Type B pancreatic cell (in vitro differentiated cells): Measurements from ENCODE around the gene RET. TPM values are rescaled to one million over a fixed set of nuclear protein-coding genes. Genes with fewer than 3 reads are reported as not detected.

Experiments
- DNase-seq: peaks from one replicate; pipeline ENCODE4 v3.0.0; 2021; ENCODE audit warnings: mixed read lengths; ENCODE audit not compliant: unreplicated experiment; ENCODE audit errors: extremely low spot score
- H3K27ac Mint-ChIP-seq: 2 replicates; pipeline ENCODE4 v1.8.0; 2021; ENCODE audit warnings: mild to moderate bottlenecking, mixed read lengths
- H3K27me3 Mint-ChIP-seq: 2 replicates; pipeline ENCODE4 v1.8.0; 2021; ENCODE audit warnings: mixed read lengths
- H3K36me3 Mint-ChIP-seq: 2 replicates; pipeline ENCODE4 v1.8.0; 2021; ENCODE audit warnings: mixed read lengths
- H3K4me1 Mint-ChIP-seq: one replicate; pipeline ENCODE4 v1.8.0; 2021; ENCODE audit warnings: mixed read lengths; ENCODE audit not compliant: unreplicated experiment
- H3K4me3 Mint-ChIP-seq: 2 replicates; pipeline ENCODE4 v1.8.0; 2021; ENCODE audit warnings: mild to moderate bottlenecking, mixed read lengths
- H3K9me3 Mint-ChIP-seq: 2 replicates; pipeline ENCODE4 v1.8.0; 2021; ENCODE audit warnings: mixed read lengths
- total RNA-seq: library from RNA; stranded (reverse); gene quantifications from 2 replicates; pipeline ENCODE4 v1.2.1, GENCODE V29; 2021; ENCODE audit warnings: low replicate concordance
- TF ChIP-seq, protein P1 (sequence below): fragments of 200-600 bp; sonication (generic); conservative IDR thresholded peaks from 2 replicates; pipeline ENCODE4 v1.5.0; 2021; ENCODE audit warnings: antibody characterized with exemption, mild to moderate bottlenecking

RET gene
- total RNA-seq, 1 donor from 2014 or later, result 8.2 TPM

DNA sequence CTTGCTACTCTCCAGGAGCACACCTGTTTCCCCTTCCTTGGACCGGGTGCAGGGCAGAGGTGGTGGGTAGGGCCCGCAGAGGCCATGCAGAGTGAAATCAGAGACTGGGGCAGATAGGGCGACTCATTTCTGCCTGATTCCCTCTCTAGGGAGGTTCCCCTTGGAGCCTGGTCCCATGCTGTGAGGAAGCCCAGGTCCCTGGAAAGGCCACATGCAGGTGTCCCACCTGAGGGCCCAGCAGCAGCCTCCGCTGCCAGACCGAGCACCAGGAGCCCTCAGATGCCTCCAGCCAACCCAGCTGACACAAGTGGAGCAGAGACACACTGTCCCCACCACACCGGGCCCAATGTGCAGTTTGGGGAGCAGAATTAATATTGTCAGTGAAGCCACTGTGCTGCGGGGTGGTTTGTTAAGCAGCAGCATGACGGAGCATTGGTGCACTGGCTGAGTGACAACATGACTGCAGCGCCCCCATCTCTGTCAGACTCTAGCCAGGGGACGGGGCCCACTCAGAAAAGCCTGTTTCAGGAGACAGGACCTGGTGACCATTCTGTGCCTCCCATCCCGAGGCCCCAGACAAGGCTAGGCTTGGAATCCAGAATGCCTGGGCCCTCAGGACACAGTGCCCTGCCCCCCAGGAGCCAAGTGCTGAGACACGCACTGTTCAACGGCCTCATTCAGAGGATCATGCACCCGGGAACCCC, 30.4 kb upstream of the RET start:
- Mint-ChIP-seq H3K4me1 (peaks cover 7% of the 10 kb centered on the region), H3K27ac (no peak overlapping the region), H3K4me3 (no peak overlapping the region), H3K36me3 (no peaks in the 10 kb centered on the region), H3K9me3 (no peaks in the 10 kb centered on the region), H3K27me3 (peaks cover 9% of the 10 kb centered on the region)
- TF ChIP-seq, protein P1, sequence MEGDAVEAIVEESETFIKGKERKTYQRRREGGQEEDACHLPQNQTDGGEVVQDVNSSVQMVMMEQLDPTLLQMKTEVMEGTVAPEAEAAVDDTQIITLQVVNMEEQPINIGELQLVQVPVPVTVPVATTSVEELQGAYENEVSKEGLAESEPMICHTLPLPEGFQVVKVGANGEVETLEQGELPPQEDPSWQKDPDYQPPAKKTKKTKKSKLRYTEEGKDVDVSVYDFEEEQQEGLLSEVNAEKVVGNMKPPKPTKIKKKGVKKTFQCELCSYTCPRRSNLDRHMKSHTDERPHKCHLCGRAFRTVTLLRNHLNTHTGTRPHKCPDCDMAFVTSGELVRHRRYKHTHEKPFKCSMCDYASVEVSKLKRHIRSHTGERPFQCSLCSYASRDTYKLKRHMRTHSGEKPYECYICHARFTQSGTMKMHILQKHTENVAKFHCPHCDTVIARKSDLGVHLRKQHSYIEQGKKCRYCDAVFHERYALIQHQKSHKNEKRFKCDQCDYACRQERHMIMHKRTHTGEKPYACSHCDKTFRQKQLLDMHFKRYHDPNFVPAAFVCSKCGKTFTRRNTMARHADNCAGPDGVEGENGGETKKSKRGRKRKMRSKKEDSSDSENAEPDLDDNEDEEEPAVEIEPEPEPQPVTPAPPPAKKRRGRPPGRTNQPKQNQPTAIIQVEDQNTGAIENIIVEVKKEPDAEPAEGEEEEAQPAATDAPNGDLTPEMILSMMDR, result no peak
- DNase-seq, result no peak

- H3K4me1 Mint-ChIP-seq, result peaks cover 7% of the 10 kb centered on the region
- no peak overlapping the region for H3K4me3 Mint-ChIP-seq
- peaks cover 9% of the 10 kb centered on the region for H3K27me3 Mint-ChIP-seq
- TF ChIP-seq, protein P1, result no peak
- H3K36me3 Mint-ChIP-seq, result no peaks in the 10 kb centered on the region
- H3K27ac Mint-ChIP-seq, result no peak overlapping the region
- DNase-seq, result no peak
- H3K9me3 Mint-ChIP-seq, result no peaks in the 10 kb centered on the region
These were observed 29.4 kb upstream of the RET start for GRCh38 chr10:43047288-43047970.

DNA sequence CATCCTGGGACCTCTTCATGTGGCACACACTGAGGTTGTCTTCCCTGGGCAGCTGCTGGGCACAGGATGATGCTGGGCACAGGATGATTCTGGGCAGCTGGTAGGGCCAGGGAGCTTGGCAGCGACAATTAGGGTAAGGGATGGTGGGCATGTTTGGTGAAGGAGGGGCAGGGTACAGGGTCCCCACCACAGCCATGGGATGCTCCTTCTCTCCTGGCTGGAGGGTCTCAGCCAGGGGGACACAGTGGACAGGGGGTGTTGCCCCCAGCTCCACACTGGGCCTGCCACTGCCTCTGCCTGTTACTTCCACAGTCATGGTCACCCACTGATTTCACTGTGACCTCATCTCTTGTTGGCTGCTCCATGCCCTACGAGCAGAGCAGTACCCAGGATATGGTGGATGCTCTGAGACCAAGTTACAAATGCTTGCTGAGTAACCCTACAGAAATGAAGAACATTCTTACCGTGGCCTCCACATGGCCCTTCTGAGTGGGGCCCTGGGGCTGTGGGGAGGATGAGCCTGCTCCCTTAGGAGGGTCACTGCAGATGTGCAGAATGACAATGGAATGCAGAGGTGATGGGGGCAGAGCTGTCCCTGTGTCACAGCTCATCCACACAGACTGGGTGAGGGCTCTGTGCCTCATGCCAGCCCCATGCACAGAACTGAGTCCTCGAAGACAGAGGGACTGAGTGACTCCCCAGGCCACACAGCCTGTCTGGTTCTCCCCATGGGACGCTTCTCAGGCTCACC, 28.4 kb upstream of the RET start:
- Mint-ChIP-seq H3K27me3 (peaks cover 15% of the 10 kb centered on the region), H3K36me3 (no peaks in the 10 kb centered on the region), H3K27ac (no peak overlapping the region), H3K4me3 (no peak overlapping the region), H3K9me3 (no peaks in the 10 kb centered on the region), H3K4me1 (peaks cover 7% of the 10 kb centered on the region)
- TF ChIP-seq, protein P1, result no peak
- no peak for DNase-seq

DNA sequence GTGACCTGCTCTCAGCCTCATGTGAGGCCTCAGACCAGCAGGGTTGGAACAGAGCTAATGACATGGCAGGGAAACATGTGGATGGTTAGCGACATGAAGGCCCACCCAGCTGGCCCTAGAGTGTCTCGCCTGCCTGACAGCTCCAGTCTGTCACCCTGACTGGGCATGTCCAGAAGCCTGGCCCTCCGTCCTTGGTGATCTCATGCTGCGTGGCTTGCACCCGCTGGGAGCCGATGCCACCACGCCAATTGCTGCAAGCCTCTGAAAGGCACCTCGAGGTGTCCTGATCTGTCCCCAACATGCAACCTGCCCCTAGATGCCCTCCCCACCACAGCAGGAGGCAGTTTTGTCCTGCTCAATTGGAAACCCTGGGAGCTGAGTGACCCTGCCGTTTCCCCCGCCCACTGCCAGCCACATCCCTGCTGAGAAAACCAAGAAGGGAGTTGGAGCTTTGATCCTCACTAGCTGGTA, 27.8 kb upstream of the RET start:
- DNase-seq, result no peak
- Mint-ChIP-seq H3K4me3 (no peak overlapping the region), H3K9me3 (no peaks in the 10 kb centered on the region), H3K4me1 (peaks cover 3% of the 10 kb centered on the region), H3K27me3 (peaks cover 15% of the 10 kb centered on the region), H3K36me3 (no peaks in the 10 kb centered on the region), H3K27ac (no peak overlapping the region)
- TF ChIP-seq, protein P1, result no peak

DNA sequence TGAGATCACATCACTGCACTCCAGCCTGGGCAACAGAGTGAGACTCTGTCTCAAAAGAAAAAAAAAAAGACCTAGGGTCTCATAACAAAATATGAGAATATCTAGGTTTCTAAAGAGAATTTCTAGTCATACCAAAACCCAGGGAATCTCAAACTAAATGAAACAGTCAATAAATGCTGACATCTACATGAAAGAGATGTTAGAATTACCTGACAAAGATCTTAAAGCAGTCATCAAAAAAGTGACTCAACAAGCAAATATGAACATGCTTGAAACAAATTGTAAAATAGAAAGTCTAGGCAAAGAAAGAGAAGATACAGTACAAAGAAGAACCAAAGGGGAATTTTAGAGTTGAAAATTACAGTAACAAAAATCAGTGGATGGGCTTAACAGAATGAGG, 26.9 kb upstream of the RET start:
- Mint-ChIP-seq H3K36me3 (no peaks in the 10 kb centered on the region), H3K27ac (no peak overlapping the region), H3K4me3 (no peak overlapping the region), H3K27me3 (peaks cover 18% of the 10 kb centered on the region), H3K4me1 (no peaks in the 10 kb centered on the region), H3K9me3 (no peaks in the 10 kb centered on the region)
- TF ChIP-seq, protein P1, result no peak
- no peak for DNase-seq
